GM21786 (cell line): Measurements from ENCODE around the gene MEF2B.
"Not testable (repeated sequence)": the region's sequence is repeated elsewhere in the genome, so short reads cannot be mapped to it uniquely, and the experiment has no call there.

Source experiments
- ATAC-seq: cut with Tn5 transposase; IDR thresholded peaks from one replicate; pipeline ENCODE4 v1.9.1; 2021; ENCODE audit not compliant: unreplicated experiment

The MEF2B gene

GRCh38 chr19:19131989-19132388 is 38.1 kb downstream of the MEF2B start:
- no peak for ATAC-seq

GRCh38 chr19:19126102-19126501 is 44.0 kb downstream of the MEF2B start:
- ATAC-seq: no peak

DNA sequence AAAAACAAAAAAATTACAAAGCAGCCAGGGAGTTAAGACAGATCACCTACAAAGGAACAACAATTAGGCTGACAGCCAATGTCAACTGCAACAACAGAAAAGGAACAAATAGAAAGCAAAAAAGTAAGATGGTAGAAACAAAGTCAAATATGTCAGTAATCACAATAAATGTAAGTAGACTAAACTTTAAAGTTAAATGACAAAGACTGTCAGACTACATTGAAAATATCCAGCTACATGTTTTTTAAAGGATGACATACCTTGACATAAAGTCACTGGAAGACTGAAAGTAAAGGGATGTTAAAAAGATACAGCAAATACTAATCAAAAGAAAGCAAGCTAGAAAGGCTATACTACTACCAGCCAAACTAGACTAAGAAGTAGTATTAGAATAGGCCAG is 46.7 kb downstream of the MEF2B start:
- ATAC-seq: no peak

DNA sequence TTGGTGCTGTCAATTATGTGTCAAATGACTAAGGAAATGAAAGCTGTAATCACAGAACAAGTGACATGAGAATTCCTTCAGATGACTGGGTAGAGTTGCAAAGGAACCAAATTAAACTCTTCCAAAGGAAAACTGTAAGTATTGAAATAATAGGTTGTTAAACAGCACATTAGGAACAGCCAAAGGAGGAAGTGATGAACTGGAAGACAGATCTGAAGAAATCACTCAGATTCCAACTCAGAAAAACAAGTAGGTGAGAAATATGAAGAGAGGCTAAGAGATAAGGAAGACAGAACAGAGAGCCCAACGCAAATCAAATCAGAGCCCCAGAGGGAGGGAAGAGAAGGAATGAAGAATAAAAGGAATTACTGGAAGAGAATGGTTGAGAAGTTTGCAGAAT is 47.2 kb downstream of the MEF2B start:
- no peak for ATAC-seq

DNA sequence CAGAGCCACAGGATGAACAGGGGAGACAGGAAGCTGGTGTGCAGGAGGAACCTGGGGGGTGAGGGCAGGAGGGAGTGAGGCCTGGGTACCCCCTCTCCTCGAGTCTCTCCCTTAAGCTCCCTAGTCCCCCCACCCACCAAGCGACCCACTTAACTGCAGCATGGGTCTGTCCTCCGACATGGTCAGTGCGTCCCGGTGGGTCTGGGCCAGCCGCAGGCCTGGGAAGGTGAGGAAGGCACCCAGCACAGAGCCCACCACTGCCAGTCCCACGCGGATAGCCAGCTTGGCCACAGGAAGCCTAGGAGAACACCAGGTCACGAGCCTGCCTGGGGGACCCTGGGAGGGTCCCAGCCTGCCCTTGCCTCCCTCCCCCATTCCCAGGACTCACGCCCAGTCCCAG is 48.7 kb downstream of the MEF2B start:
- ATAC-seq: no peak

DNA sequence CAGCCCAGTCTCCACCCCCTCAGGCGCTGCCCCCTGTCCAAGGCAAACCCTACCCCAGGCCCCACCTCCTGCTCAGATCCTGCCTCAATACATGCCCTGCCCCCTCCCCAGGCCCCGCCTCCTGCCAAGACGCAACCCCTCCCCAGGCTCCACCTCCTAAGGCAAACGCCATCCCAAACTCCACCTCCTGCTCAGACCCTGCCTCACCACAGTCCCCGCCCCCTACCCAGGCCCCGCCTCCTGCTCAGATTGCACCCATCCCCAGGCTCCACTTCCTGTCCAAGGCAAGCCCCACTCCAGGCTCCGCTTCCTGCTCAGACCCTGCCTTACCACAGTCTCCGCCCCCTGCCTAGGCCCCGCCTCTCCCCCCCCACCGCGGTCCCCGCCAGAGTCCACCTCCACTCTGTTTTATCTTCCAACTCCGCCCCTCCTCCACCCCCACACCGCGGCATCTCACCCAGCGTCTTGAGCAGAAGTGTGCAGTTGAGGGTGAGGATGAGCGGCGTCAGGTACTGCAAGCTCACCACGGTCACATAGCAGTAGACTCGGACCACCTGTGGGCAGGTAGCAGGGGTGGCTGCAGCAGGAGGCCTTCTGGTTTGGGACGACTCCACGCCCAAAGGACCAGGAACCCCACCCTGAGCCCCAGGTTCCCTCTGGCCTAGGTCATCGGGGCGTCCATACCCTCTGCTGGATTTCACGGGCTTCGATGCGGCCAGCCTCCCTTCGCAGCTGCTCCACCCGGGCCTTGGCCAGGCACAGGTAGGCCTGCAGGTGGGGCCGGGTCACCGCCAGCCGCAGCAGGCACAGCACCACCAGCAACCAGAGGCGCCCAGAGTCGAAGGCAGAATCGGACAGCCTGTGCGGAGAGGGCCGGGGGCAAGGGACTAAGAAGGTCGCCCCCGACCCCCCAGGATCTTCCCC is 49.5 kb downstream of the MEF2B start:
- no peak for ATAC-seq

DNA sequence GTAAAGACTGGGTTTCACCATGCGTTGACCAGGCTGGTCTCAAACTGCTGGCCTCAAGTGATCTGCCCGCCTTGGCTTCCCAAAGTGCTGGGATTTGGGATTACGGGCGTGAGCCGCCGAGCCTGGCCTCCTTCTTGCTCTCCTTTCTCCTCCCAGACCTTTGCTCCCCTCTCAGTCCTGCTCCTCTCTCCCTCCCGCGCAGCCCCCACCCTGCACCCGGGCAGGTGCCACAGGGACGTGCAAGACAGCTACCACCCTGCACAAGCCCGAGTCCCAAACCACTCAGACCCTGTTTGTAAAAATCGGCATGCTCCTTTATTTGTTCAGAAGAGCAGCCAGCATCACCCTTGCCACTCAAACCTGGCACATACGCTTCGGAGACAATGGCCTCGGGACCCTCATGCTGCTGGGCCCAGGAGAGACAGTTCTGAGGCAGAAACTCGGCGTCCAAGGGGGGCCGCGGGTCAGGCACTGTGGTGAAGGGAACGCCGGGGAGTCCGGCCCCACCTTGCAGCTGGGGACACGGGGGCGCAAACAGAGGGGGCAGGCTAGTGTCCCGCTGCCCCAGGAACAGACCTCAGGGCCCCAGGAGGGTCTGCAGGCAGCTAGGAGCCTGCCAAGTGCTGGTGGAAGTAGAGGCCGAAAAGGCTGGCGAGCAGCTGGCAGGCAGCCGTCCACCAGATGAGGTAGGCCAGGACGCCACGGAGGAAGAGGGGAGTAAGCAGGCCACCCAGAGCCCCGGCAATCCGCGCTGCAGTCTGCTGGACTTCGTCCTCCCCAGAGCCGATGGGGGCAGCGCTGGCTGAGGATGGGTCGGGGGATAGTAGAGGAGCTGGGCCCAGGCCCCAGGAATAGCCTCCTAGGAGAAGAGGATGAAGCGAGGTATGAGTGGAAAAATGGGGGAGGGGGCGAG is 50.5 kb downstream of the MEF2B start:
- ATAC-seq: no peak

- ATAC-seq: no peak
Observed at GRCh38 chr19:19115954-19116353, 54.1 kb downstream of the MEF2B start.

- no peak for ATAC-seq
Observed at GRCh38 chr19:19113040-19113626, 56.9 kb downstream of the MEF2B start.

DNA sequence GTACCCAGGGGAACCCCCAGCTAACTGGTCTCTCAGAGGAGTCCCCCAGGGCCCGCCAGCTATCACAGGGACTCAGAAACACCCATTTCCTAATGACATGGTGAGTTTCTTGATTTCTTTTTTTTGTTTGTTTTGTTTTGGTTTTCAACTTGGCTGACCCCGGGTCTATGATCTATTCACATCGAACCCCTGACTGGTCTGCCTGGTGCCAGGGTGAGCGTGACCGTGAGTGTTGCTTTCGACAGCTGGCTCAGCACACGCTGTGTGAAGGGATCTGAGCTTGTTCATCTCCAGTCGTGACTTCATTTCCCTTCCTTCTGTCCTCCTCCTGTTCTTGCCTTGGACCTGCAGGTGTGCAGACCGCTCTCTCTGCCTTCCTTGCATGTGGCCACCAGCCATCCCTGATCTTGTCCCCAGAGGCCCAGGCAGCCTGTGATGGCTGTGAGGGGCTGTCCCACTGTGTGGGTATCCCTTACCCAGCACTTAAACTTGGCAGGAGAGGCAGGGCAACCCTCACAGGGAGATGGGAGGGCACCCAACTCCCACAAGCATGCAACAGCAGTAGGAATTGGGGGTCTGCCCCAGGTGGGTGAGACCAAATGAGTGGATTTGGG is 58.0 kb downstream of the MEF2B start:
- ATAC-seq: no peak

DNA sequence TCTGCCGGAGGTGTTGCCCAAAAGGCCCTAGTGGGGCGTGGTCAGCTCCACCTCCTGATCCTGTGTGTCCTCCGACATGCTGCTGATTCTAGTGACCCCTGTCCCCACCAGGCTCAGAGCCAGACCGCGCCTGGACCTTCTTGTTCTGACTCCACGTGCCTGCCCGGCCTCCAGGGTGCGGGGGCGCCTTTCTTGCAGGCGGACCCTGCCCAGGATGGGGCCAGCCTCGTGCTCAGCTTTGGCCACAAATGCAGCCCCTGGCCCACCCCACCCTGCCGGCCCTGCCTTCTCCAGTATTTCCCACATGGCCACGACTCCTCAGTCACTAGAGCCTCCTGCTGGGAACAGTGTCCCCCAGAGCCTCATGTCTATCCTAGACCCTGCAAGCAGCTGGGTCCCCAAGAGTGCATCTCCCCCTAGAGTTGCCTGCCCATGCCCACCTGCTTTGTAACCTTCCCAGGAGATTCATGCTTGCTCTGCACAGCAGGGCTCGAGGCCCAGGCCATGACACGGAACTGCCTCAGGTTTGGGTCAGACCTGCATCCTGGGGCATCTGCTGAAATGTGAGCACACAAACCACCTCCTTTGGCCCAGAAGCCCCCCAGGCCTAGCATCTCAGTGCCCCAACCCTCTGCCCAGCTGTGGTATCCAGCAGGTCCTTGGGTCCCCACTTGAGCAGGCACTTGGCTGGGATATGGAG is 58.8 kb downstream of the MEF2B start:
- no peak for ATAC-seq

- no peak for ATAC-seq
Observed at GRCh38 chr19:19110410-19111135, 59.5 kb downstream of the MEF2B start.

- ATAC-seq: no peak
Observed at GRCh38 chr19:19109601-19110000, 60.5 kb downstream of the MEF2B start.

DNA sequence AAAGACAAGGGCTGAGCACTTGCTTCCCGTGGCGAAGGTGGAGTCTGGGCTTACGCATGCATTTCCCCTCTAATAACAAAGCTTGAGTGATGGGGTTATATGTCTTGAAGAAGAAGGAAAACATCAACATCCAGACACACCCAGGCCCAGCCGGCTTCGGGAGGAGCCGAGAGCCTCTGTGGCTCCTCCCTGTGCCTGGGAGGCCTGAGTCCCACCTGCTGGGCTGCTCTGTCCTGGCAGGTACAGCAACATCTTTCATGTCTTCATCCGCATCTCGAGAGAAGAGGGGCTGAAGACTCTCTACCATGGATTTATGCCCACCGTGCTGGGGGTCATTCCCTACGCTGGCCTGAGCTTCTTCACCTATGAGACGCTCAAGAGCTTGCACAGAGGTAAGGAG is 62.4 kb downstream of the MEF2B start:
- no peak for ATAC-seq

DNA sequence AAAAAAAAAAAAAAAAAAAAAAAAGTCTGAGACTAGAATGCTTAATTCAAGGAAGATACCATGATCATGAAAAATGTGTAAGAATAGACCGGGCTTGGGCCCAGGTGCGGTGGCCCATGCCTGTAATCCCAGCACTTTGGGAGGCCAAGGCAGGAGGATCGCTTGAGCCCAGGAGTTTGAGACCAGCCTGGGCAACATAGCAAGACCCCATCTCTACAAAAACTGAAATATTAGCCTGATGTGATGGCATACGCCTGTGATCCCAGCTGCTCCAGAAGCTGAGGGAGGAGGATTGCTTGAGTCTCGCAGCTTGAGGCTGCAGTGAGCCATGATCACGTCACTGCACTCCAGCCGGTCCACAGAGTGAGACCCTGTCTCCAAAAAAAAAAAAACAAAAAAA is 63.1 kb downstream of the MEF2B start:
- not testable (repeated sequence) for ATAC-seq

GRCh38 chr19:19106056-19106551 is 64.0 kb downstream of the MEF2B start:
- ATAC-seq: no peak

GRCh38 chr19:19105365-19106055 is 64.6 kb downstream of the MEF2B start:
- no peak for ATAC-seq

GRCh38 chr19:19103167-19103566 is 66.9 kb downstream of the MEF2B start:
- ATAC-seq: no peak

GRCh38 chr19:19102566-19102965 is 67.5 kb downstream of the MEF2B start:
- not testable (repeated sequence) for ATAC-seq
